Activated CD4-positive, CD25-positive, alpha-beta regulatory T cell treated with anti-CD3 and anti-CD28 coated beads, Interleukin-2, amount 50 U/mL, for 16 hours (primary cell): ENCODE data around the gene EEIG2.

Experiments
- DNase-seq: peaks from one replicate; pipeline ENCODE4 v3.0.0-alpha.2; 2020; ENCODE audit warnings: low read depth, low spot score

The EEIG2 gene

GRCh38 chr1:108583757-108584427, 24.0 kb downstream of the EEIG2 start:
- no peak for DNase-seq

GRCh38 chr1:108584428-108584856, 24.5 kb downstream of the EEIG2 start:
- no peak for DNase-seq

- no peak for DNase-seq
Measured at GRCh38 chr1:108585313-108585712, 25.4 kb downstream of the EEIG2 start.

- DNase-seq = no peak
Measured at GRCh38 chr1:108590441-108590840, 30.5 kb downstream of the EEIG2 start.

- no peak for DNase-seq
Measured at GRCh38 chr1:108590957-108591356, 31.1 kb downstream of the EEIG2 start.

- DNase-seq = no peak
Measured at GRCh38 chr1:108591466-108591865, 31.6 kb downstream of the EEIG2 start.

- no peak for DNase-seq
Measured at GRCh38 chr1:108592030-108592759, 32.3 kb downstream of the EEIG2 start.

- DNase-seq = no peak
Measured at GRCh38 chr1:108593448-108593847, 33.5 kb downstream of the EEIG2 start.

- no peak for DNase-seq
Measured at GRCh38 chr1:108595507-108595906, 35.6 kb downstream of the EEIG2 start.

- DNase-seq = no peak
Measured at GRCh38 chr1:108597041-108597440, 37.1 kb downstream of the EEIG2 start.

- DNase-seq = no peak
Measured at GRCh38 chr1:108598340-108598739, 38.4 kb downstream of the EEIG2 start.

- DNase-seq = no peak
Measured at GRCh38 chr1:108600504-108600903, 40.6 kb downstream of the EEIG2 start.

GRCh38 chr1:108601708-108602410, 42.0 kb downstream of the EEIG2 start:
- DNase-seq = no peak

- DNase-seq = no peak
Measured at GRCh38 chr1:108605633-108606032, 45.7 kb downstream of the EEIG2 start.

- DNase-seq = no peak
Measured at GRCh38 chr1:108606478-108606877, 46.6 kb downstream of the EEIG2 start.

- no peak for DNase-seq
Measured at GRCh38 chr1:108609483-108610049, 49.7 kb downstream of the EEIG2 start.
